Parathyroid adenoma (tissue), 2 donors: ENCODE results near the gene NBAS.

Experiments
- H2AFZ ChIP-seq: fragments of 300-600 bp; sonication (generic); one replicate; pipeline ENCODE4 v1.7.0; 2017; ENCODE audit warnings: antibody characterized with exemption, mild to moderate bottlenecking
- H3K27ac ChIP-seq: fragments of 300-600 bp; sonication (generic); one replicate; pipeline ENCODE4 v1.7.0; 2017
- H3K27me3 ChIP-seq: fragments of 300-600 bp; sonication (generic); one replicate; pipeline ENCODE4 v1.7.0; 2017; ENCODE audit warnings: low read length; ENCODE audit not compliant: control insufficient read depth, insufficient read depth
- H3K36me3 ChIP-seq: fragments of 300-600 bp; sonication (generic); one replicate; pipeline ENCODE4 v1.7.0; 2017; ENCODE audit warnings: low read length; ENCODE audit not compliant: control insufficient read depth, insufficient read depth
- H3K4me1 ChIP-seq: fragments of 300-600 bp; sonication (generic); one replicate; pipeline ENCODE4 v1.7.0; 2017; ENCODE audit warnings: control low read depth
- H3K4me2 ChIP-seq: fragments of 300-600 bp; sonication (generic); one replicate; pipeline ENCODE4 v1.7.0; 2017; ENCODE audit warnings: low read length
- H3K4me3 ChIP-seq: fragments of 300-600 bp; sonication (generic); one replicate; pipeline ENCODE4 v1.7.0; 2017; ENCODE audit warnings: low read depth, low read length
- H3K79me2 ChIP-seq: fragments of 300-600 bp; sonication (generic); one replicate; pipeline ENCODE4 v1.7.0; 2017; ENCODE audit warnings: control low read depth
- H3K9ac ChIP-seq: fragments of 300-600 bp; sonication (generic); one replicate; pipeline ENCODE4 v1.7.0; 2017; ENCODE audit warnings: mild to moderate bottlenecking
- H3K9me3 ChIP-seq: fragments of 300-600 bp; sonication (generic); one replicate; pipeline ENCODE4 v1.7.0; 2017; ENCODE audit warnings: low read length; ENCODE audit not compliant: control insufficient read depth
- TF ChIP-seq, protein P1 (sequence below): fragments of 300-600 bp; sonication (generic); IDR thresholded peaks from one replicate; pipeline ENCODE4 v1.7.0; 2017; ENCODE audit warnings: antibody characterized with exemption, mild to moderate bottlenecking
- donor health status: primary hyperparathyroidism.

The NBAS gene

DNA sequence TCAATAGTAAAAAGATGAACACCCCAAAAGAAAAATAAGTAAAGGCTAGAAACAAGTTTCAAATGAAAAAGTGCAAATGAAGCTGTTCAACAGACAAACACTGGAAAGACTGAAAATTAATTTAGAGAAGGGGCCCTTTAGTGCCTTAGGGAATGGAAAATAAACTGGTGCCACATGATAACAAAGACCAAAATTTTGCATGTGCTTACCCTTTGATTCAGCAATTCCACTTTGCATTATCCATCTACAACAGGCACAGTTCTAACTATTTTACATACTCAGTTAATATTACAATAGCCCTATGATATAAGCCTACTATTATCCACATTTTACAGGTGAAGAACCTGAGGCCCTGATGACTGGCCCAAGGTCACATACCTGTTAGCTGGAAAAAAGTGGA lies 183.9 kb downstream of the NBAS start:
- H3K9me3 ChIP-seq = no peaks in the 10 kb centered on the region
- H3K36me3 ChIP-seq = no peaks in the 10 kb centered on the region
- no peaks in the 10 kb centered on the region for H3K27me3 ChIP-seq
- no peak overlapping the region for H3K4me3 ChIP-seq
- no peak overlapping the region for H3K9ac ChIP-seq
- no peaks in the 10 kb centered on the region for H3K4me1 ChIP-seq
- no peak overlapping the region for H3K27ac ChIP-seq
- TF ChIP-seq, protein P1, sequence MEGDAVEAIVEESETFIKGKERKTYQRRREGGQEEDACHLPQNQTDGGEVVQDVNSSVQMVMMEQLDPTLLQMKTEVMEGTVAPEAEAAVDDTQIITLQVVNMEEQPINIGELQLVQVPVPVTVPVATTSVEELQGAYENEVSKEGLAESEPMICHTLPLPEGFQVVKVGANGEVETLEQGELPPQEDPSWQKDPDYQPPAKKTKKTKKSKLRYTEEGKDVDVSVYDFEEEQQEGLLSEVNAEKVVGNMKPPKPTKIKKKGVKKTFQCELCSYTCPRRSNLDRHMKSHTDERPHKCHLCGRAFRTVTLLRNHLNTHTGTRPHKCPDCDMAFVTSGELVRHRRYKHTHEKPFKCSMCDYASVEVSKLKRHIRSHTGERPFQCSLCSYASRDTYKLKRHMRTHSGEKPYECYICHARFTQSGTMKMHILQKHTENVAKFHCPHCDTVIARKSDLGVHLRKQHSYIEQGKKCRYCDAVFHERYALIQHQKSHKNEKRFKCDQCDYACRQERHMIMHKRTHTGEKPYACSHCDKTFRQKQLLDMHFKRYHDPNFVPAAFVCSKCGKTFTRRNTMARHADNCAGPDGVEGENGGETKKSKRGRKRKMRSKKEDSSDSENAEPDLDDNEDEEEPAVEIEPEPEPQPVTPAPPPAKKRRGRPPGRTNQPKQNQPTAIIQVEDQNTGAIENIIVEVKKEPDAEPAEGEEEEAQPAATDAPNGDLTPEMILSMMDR = no peak
- H3K4me2 ChIP-seq = no peak overlapping the region
- no peaks in the 10 kb centered on the region for H3K79me2 ChIP-seq
- no peak overlapping the region for H2AFZ ChIP-seq

- Histone ChIP-seq H3K9me3 (no peaks in the 10 kb centered on the region), H2AFZ (no peak overlapping the region), H3K79me2 (peaks cover 2% of the 10 kb centered on the region), H3K27ac (no peak overlapping the region), H3K4me1 (no peaks in the 10 kb centered on the region), H3K36me3 (no peaks in the 10 kb centered on the region), H3K4me3 (no peak overlapping the region), H3K9ac (no peak overlapping the region), H3K27me3 (no peaks in the 10 kb centered on the region), H3K4me2 (no peak overlapping the region)
- TF ChIP-seq, protein P1 = no peak
These were observed 189.1 kb downstream of the NBAS start for GRCh38 chr2:15372019-15372418.

DNA sequence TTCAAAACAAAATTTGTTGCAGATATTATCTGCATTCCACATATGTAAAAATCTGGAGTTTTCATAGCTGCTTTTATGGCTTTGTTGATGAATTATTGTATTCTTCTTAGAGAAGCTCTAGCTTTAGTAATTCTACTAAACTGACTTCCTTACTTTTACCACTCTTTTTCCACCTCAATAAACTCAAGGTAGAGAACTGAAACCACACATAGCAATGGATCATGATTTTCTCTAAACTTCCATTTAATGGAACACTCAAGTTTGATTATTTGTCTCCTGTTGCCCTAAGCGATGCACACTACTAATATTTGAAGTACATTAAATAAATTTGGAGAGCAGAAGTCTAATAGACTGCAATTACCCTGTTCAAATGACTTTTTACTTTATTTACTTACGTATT lies 192.0 kb downstream of the NBAS start:
- H3K4me1 ChIP-seq = no peaks in the 10 kb centered on the region

GRCh38 chr2:15367715-15368114 lies 193.4 kb downstream of the NBAS start:
- no peaks in the 10 kb centered on the region for H3K9me3 ChIP-seq
- no peaks in the 10 kb centered on the region for H3K4me1 ChIP-seq
- H3K79me2 ChIP-seq = peaks cover 2% of the 10 kb centered on the region
- no peaks in the 10 kb centered on the region for H3K36me3 ChIP-seq
- no peak overlapping the region for H3K27ac ChIP-seq
- no peak overlapping the region for H2AFZ ChIP-seq
- no peak overlapping the region for H3K4me2 ChIP-seq
- no peak overlapping the region for H3K9ac ChIP-seq
- H3K27me3 ChIP-seq = no peaks in the 10 kb centered on the region
- no peak overlapping the region for H3K4me3 ChIP-seq
- TF ChIP-seq, protein P1 = no peak

More for the DNA sequence above, 192.0 kb downstream of the NBAS start:
- Histone ChIP-seq H3K27ac (no peak overlapping the region), H2AFZ (no peak overlapping the region), H3K79me2 (peaks cover 2% of the 10 kb centered on the region), H3K27me3 (no peaks in the 10 kb centered on the region), H3K9ac (no peak overlapping the region), H3K36me3 (no peaks in the 10 kb centered on the region), H3K4me3 (no peak overlapping the region), H3K4me2 (no peak overlapping the region), H3K9me3 (no peaks in the 10 kb centered on the region)
- TF ChIP-seq, protein P1 = no peak

- H3K79me2 ChIP-seq = peaks cover 2% of the 10 kb centered on the region
These were observed 193.9 kb downstream of the NBAS start for GRCh38 chr2:15367205-15367604.

More at GRCh38 chr2:15367205-15367604, 193.9 kb downstream of the NBAS start:
- Histone ChIP-seq H3K4me1 (no peaks in the 10 kb centered on the region), H3K36me3 (no peaks in the 10 kb centered on the region), H3K27ac (no peak overlapping the region), H3K9me3 (no peaks in the 10 kb centered on the region), H3K4me2 (no peak overlapping the region), H2AFZ (no peak overlapping the region), H3K4me3 (no peak overlapping the region), H3K27me3 (no peaks in the 10 kb centered on the region), H3K9ac (no peak overlapping the region)
- TF ChIP-seq, protein P1 = no peak
